ENCODE results near the gene RAB21.

GRCh38 chr12:71828813-71829212, 74.2 kb downstream of the RAB21 start:
- TF ChIP-seq CTCF (conservative IDR thresholded peaks at IDR 0.05) (no peak), ZFX (IDR thresholded peaks at IDR 0.05) (no peak)
